Astrocyte of the spinal cord (primary cell): ENCODE data around the gene R3HDML.

Experiments used
- DNase-seq: peaks from one replicate; pipeline ENCODE4 v3.0.0; 2011; ENCODE audit warnings: low read depth, low spot score
- H3K4me3 ChIP-seq: 2 replicates; pipeline ENCODE4 v1.5.1; 2011; ENCODE audit warnings: low read depth, mild to moderate bottlenecking, low read length, moderate library complexity
- CTCF ChIP-seq: IDR thresholded peaks from 2 replicates; pipeline ENCODE4 v1.5.1; 2012; ENCODE audit warnings: low read depth, mild to moderate bottlenecking, low read length, inconsistent platforms
- in situ Hi-C: cut with HindIII; loops from 2 replicates; pipeline ENCODE4 v1.10.0; 2017; ENCODE audit warnings: low sequenced_read_pairs

R3HDML gene

GRCh38 chr20:44354979-44355497 is 18.2 kb downstream of the R3HDML start:
- in situ Hi-C loops: no loop called here
- TF ChIP-seq CTCF: no peak
- DNase-seq: no peak
- H3K4me3 ChIP-seq: no peak overlapping the region

GRCh38 chr20:44355498-44356352 is 18.9 kb downstream of the R3HDML start, which contains the start of gene HNF4A:
HNF4A (plus strand) TSS chr20:44355699; CDS start chr20:44355805, 106 bp downstream.
- no peak within 1 kb of the TSS for H3K4me3 ChIP-seq
- no peak for DNase-seq
- in situ Hi-C loops: no loop called here
- no peak for TF ChIP-seq CTCF

GRCh38 chr20:44356353-44356723 is 19.5 kb downstream of the R3HDML start:
- no peak for TF ChIP-seq CTCF
- in situ Hi-C loops: no loop called here
- H3K4me3 ChIP-seq: no peak overlapping the region

GRCh38 chr20:44357020-44357419 is 20.2 kb downstream of the R3HDML start:
- no peak for DNase-seq
- no peak for TF ChIP-seq CTCF
- H3K4me3 ChIP-seq: no peak overlapping the region
- in situ Hi-C loops: no loop called here

More at GRCh38 chr20:44356353-44356723, 19.5 kb downstream of the R3HDML start:
- DNase-seq: no peak

GRCh38 chr20:44357555-44358125 is 20.8 kb downstream of the R3HDML start:
- in situ Hi-C loops: no loop called here

GRCh38 chr20:44358776-44359175 is 21.9 kb downstream of the R3HDML start:
- TF ChIP-seq CTCF: no peak
- in situ Hi-C loops: no loop called here
- DNase-seq: no peak
- no peak overlapping the region for H3K4me3 ChIP-seq

More at GRCh38 chr20:44357555-44358125, 20.8 kb downstream of the R3HDML start:
- TF ChIP-seq CTCF: no peak
- DNase-seq: no peak
- no peak overlapping the region for H3K4me3 ChIP-seq
